Left ventricle myocardium inferior (tissue), 1 donor: ENCODE measurements around the gene TPD52L1. TPM values are rescaled to one million over a fixed set of nuclear protein-coding genes. Genes with fewer than 3 reads are reported as not detected.
A peak's percentile ranks its signal among the peaks of the same experiment; 100 is the strongest.

Experiments
- DNase-seq: peaks from one replicate; pipeline ENCODE4 v3.0.0-alpha.2; 2020
- H3K27ac ChIP-seq: fragments of 200-600 bp; replicated peaks from 2 replicates; pipeline ENCODE4 v1.8.0; 2021
- H3K27me3 ChIP-seq: fragments of 200-600 bp; 2 replicates; pipeline ENCODE4 v1.8.0; 2021; ENCODE audit warnings: low read depth
- H3K36me3 ChIP-seq: fragments of 200-600 bp; 2 replicates; pipeline ENCODE4 v1.8.0; 2021
- H3K4me1 ChIP-seq: fragments of 200-600 bp; 2 replicates; pipeline ENCODE4 v1.8.0; 2021
- H3K4me3 ChIP-seq: fragments of 200-600 bp; 2 replicates; pipeline ENCODE4 v1.8.0; 2021; ENCODE audit warnings: mild to moderate bottlenecking, moderate library complexity
- H3K9me3 ChIP-seq: fragments of 200-600 bp; replicated peaks from 2 replicates; pipeline ENCODE4 v1.8.0; 2021
- CTCF ChIP-seq: fragments of 200-600 bp; IDR thresholded peaks from 2 replicates; pipeline ENCODE4 v1.8.0; 2021; ENCODE audit warnings: antibody characterized with exemption, mild to moderate bottlenecking, borderline replicate concordance
- intact Hi-C: fragments of 100-400 bp; cut with micrococcal nuclease; formaldehyde crosslinking; loops from one replicate; pipeline ENCODE4 v1.11.0; 2022
- total RNA-seq: library from RNA; stranded (reverse); fragmentation: NEBNext Ultra II Directional; extraction: Animal tissue kit (Norgen Biotek cat#: 25700); gene quantifications from one replicate; pipeline ENCODE4 v1.2.1, GENCODE V29; 2021
- donor health status: DM: no; HTN: yes; CAD: no; lungs with severe emphysema.

The TPD52L1 gene
- total RNA-seq, 1 donor from 2014 or later: 64.0 TPM

GRCh38 chr6:125310994-125311649 is 157.5 kb downstream of the TPD52L1 start:
- Histone ChIP-seq H3K4me3 (no peak overlapping the region), H3K27ac (no peak overlapping the region), H3K4me1 (peaks cover 19% of the 10 kb centered on the region), H3K27me3 (no peaks in the 10 kb centered on the region), H3K9me3 (no peaks in the 10 kb centered on the region), H3K36me3 (no peaks in the 10 kb centered on the region)
- peak; percentile 91 for TF ChIP-seq CTCF
- intact Hi-C loops: loop anchor here (5.0 kb wide), 2 partner anchors 441 to 456 kb away; no protein-coding TSS in a partner anchor
- DNase-seq: no peak

- no peaks in the 10 kb centered on the region for H3K9me3 ChIP-seq
- no peaks in the 10 kb centered on the region for H3K27me3 ChIP-seq
- H3K36me3 ChIP-seq: no peaks in the 10 kb centered on the region
- DNase-seq: no peak
- no peak overlapping the region for H3K4me3 ChIP-seq
- H3K27ac ChIP-seq: no peak overlapping the region
- H3K4me1 ChIP-seq: peaks cover 19% of the 10 kb centered on the region
- intact Hi-C loops: loop anchor here (5.0 kb wide), 2 partner anchors 440 to 455 kb away; no protein-coding TSS in a partner anchor
- TF ChIP-seq CTCF: no peak
Observed at GRCh38 chr6:125312478-125312877, 158.9 kb downstream of the TPD52L1 start.

GRCh38 chr6:125312950-125313349 is 159.4 kb downstream of the TPD52L1 start:
- H3K27ac ChIP-seq: no peak overlapping the region
- H3K4me1 ChIP-seq: peaks cover 19% of the 10 kb centered on the region
- no peaks in the 10 kb centered on the region for H3K9me3 ChIP-seq
- H3K27me3 ChIP-seq: no peaks in the 10 kb centered on the region
- intact Hi-C loops: loop anchor here (5.0 kb wide), 2 partner anchors 439 to 454 kb away; no protein-coding TSS in a partner anchor
- H3K4me3 ChIP-seq: no peak overlapping the region
- no peak for TF ChIP-seq CTCF
- H3K36me3 ChIP-seq: no peaks in the 10 kb centered on the region
- DNase-seq: no peak

Other genes starting within 250 kb of the TPD52L1 start
- gene RNF217, start 191.3 kb upstream of the TPD52L1 start, total RNA-seq: 14.1 TPM
- gene HDDC2, start 148.2 kb downstream of the TPD52L1 start, total RNA-seq: 87.9 TPM